HPDE6-E6E7 (cell line): ENCODE results near the gene RGL2.
A peak's percentile ranks its signal among the peaks of the same experiment; 100 is the strongest.
"Not testable (repeated sequence)": the region's sequence is repeated elsewhere in the genome, so short reads cannot be mapped to it uniquely, and the experiment has no call there.

ENCODE experiments used
- DNase-seq: peaks from one replicate; pipeline ENCODE4 v3.0.0; 2011; ENCODE audit warnings: missing footprints; ENCODE audit errors: extremely low spot score

RGL2 gene

DNA sequence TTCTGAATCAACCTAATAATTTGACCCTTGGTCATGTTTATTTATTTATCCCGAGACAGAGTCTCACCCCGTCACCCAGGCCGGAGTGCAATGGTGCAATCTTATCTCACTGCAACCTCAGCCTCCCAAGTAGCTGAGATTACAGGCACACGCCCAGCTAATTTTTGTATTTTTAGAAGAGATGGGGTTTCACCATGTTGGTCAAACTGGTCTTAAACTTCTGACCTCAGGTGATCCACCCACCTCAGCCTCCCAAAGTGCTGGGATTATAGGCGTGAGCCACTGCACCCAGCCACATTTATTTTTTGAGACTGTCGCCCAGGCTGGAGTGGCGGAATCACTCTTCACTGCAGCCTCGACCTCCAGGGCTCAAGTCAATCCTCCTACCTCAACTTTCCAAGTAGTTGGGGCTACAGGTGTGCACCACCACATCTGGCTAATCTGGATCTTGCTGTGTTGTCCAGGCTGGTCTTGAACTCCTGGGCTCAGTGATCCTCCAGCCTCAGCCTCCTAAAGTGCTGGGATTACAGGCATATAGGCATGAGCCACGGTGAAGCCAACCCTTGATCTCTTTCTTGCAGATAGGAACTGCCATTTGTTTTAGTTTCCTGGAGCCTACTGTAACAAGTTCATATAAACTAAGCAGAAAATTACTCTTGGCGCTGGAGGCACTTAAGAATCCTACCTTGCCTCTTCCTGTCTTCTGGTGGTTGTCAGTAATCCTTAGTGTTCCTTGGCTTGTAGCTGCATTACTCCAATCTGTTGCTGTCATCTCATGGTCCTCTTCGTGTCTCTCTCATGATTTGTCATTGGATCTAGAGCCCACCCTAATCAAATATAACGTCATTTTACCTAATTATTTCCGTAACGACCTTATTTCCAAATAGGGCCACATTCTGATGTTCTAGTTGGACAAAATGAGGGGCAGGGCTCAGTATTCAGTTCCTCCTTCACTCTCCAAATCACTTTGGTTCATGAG is 24.5 kb downstream of the RGL2 start:
- no peak for DNase-seq

DNA sequence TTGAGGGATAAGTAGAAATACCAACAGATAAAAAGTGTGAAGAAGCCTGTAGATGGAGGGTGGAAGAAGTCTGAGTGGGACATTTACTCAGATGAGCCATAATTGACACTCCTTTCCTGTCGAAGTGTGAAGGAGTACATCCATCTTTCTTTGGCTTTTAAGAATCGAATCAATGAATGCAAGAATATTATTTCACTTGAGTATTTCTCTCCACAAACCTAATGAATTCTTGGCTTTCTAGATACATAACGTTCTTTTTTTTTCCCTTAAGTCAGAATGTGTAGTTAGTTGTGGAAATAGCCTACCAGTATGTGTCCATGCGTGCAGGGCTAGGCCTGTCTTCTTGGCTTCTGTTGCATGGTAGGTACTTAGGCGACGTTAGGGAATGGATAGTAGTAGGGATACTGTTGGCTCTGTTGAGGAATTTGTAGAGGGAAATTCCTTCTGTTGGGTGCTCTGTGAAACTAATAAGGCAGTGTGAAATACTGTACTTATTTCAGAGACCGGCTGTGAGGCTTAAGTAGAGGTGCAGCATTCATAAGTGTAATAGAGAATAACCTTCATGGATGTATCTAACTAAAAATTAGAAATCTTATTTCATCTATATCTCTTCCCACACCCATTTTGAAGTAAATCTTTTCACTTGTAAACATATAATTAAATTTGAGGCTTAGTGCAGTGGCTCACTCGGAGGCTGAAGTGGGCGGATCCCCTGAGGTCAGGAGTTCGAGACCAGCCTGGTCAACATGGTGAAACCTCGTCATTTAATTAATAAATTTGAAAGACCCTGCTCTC is 25.4 kb downstream of the RGL2 start:
- DNase-seq, result no peak

DNA sequence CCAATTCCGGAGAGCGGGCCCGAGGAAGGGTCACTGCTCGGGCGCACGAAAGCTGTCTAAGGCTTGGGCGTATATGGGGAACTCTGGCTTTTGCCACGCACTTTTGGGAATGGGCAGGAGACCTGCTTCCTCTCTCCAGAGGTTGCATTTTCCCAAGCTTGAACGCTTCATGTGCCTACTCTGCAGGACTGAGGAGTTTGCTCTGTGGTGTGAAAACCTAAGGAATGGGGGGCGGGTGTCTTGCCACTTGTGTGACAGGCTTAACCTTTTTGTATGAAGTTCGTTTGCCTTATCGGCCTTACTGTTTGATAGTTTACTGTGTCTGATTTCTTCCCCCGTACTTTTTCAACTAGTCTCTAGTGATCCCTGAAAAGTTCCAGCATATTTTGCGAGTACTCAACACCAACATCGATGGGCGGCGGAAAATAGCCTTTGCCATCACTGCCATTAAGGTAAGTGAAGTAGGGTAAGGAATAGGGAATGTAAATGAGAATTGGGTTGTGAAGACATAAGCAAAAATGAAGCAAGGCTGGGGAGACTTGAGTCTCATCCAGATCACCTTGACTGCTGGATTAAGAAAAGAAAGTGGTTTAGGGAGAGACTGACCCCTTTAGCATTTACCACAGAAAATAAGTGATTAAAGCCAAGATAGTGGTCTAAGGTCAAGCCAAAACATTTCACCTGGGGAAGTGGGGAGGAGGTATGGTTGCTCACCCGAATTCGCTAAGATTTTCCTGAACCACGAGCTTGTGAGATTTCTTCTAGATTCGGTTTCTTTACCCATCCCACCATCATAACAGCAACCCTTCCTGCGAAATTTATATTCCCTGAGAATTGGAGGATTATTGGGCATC is 26.2 kb downstream of the RGL2 start:
- no peak for DNase-seq

DNA sequence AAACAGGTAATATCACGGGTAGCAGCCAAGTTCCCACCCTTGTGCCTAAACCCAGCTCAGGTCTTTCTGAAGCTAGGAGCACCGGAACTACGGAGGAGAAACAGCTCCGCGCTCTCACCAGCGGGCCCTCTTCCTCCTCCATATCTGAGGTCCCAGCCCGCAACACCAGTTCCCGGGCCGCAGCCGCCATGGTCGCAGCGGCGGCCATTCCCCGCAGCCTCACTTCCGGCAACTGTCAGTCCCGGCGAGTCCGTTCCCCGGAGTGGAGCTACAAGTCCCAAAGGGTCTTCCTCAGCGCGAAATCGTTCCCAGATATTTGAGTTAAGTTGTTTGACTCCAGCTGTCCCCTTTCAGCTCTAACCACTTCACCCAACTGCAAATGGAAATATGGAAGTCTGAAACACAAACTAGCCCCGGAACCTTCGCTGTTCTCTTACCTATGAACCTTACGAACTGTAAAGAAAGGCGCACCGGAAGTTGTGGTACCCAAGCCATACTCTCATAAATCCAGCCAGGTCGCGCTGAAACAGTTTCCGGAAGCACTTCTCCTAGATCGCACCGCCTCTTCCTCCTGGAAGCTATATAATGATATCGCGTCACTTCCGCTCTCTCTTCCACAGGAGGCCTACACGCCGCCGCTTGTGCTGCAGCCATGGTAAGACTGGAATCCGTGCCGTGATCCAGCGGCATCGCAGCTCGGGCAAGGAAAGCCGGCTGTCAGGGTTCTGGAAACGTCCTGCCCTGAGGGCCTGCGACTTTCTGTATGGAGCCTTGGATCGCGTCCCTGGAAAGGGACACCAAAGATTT is 27.1 kb downstream of the RGL2 start, which contains the start of the genes RPS18 and VPS52:
TSS of gene RPS18 (plus strand) at position 608 of the 807 bp plus-strand sequence. CDS start at position 653, 45 bp downstream.
TSS of gene VPS52 (minus strand) at position 409 of the 807 bp plus-strand sequence. CDS start at position 208, 201 bp downstream.
- DNase-seq, result peak; percentile 70

DNA sequence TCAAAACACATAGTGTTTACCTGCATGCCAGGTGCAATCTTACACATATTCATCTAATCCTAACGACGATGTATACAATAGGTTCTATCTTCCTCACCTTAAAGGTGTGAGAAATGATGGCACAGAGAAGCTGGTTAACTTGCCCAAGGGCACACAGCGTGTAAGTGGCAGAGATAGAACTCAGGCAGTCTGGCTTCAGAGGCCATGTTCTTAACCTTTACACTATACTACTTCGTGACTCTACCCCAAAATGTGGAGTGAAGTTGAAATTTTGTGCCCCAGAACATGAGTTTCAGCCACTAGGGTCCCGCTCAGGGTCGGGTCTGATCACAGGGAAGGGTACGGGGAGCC is 27.6 kb downstream of the RGL2 start:
- no peak for DNase-seq

DNA sequence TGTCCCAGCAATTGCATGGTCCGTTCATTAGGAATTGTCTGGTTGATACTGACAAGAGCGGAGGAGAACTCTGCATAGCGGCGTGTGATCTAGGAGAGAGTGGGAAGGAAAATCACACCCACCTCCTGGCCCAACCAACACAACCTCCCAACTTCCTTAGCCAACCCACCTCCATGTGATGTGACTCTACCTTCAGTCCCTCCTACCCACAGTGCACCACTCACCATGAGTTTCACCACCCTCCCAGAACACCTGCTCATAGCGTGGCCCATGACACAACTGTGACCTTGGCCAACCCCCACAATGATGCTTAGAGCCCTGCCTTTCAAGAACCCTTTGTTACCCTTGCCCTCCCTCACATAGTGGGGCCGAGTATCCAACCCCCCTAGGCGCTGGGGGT is 34.7 kb downstream of the RGL2 start:
- no peak for DNase-seq

DNA sequence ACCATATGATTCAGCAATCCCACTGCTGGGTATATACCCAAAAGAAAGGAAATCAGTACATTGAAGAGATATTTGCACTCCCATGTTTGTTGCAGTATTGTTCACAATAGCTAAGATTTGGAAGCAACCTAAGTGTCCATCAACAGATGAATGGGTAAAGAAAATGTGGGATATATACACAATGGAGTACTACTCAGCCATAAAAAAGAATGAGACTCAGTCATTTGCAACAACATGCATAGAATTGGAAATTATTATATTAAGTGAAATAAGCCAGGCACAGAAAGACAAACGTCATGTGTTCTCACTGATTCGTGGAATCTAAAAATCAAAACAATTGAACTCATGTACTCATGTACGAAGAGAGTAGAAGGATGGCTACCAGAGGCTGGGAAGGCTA is 36.3 kb downstream of the RGL2 start:
- DNase-seq, result not testable (repeated sequence)

DNA sequence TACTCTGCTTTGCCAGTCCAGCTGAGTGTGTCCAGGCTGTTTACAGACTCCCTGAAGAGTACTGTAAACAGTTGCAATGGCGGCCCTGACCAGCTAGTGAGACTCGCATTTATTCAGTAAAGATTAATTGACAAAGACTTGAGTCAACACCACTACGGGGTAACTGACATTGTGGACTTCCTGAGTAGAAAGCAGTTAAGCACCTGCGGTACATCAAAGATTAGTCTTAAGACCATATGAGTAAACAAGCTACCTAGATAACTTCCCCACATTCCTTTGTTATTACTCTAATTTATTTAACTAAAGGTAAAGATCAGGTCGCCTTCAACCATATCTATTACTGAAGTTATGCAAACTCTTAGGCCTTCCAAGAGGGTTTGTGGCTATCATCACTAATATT is 39.7 kb downstream of the RGL2 start:
- DNase-seq, result no peak

DNA sequence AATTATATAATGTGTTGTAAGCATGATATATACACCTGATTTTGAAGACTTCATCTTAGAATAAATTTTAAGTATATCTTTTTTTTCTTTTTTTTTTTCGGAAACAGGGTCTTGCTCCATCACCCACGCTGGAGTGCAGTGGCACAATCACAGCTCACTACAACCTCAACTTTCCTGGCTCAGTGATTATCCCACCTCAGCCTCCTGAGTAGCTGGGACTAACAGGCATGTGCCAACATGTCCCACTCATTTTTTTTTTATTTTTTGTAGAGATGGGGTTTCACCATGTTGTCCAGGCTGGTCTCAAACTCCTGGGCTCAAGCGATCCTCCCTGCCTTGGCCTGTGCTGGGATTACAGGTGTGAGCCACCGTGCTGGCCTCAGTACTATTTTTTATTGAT is 44.2 kb downstream of the RGL2 start:
- DNase-seq, result no peak

DNA sequence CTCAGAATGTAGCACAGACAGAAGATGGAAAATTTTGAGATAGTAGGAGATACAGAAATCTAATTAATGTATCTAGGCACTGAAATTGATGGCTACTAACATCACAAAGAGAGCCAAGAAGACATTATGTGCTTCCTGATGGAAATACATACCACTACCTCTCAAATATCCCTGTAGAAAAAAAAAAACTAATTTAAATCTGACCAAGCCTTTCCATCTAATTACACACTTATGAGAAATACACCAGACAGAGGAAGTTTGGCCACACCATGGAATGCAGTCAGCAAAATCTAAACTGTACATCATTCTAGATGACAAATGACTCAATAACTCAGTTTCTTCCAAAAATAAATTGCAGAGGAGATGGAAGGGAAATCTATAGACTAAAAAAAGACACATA is 46.0 kb downstream of the RGL2 start:
- DNase-seq, result no peak

DNA sequence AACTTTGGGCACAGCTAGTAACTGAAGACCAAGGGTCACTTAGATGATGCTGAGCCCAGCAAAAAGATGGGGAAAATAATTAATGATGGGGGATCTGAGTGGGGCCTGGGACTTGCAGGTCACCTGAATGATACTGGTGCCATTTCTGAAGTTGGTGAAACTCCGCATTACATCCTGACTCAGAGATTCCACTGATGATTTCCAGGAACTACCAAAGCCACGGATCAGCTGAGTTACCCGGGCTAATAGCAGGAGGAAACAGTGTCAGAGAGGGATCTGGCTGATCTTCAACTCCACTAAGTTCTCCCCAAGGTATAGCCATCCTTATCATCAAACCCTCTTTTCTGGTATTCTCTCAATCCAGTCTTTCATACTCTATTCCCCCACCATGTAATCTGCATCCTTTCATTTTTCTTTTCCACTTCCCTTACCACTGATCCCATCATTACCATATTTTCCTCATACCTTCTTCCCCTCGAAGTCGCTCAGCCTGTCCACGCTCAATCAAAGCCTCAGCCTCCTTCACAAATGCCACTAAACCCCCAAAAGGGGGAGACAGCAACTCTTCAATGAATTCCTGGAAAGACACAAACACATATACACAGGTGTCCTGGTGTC is 47.2 kb downstream of the RGL2 start:
- no peak for DNase-seq

DNA sequence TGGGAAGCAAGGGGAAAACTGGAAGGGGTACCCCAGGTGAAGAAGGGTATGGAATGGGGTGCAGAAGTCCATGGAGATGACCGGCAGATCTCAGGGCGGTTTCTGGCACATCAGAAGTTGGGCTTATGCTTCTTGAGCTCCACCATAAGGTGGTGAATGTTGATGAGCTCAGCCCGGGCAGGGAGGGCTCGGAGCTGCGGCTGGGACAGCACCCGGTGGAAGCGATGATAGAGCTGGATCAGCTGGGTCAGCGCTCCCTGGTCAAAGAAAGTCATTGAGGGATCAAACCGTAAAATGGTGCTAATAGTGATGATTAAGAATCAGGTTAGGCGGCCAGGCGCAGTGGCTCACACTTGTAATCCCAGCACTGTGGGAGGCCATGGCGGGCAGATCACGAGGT is 48.0 kb downstream of the RGL2 start:
- DNase-seq, result no peak

DNA sequence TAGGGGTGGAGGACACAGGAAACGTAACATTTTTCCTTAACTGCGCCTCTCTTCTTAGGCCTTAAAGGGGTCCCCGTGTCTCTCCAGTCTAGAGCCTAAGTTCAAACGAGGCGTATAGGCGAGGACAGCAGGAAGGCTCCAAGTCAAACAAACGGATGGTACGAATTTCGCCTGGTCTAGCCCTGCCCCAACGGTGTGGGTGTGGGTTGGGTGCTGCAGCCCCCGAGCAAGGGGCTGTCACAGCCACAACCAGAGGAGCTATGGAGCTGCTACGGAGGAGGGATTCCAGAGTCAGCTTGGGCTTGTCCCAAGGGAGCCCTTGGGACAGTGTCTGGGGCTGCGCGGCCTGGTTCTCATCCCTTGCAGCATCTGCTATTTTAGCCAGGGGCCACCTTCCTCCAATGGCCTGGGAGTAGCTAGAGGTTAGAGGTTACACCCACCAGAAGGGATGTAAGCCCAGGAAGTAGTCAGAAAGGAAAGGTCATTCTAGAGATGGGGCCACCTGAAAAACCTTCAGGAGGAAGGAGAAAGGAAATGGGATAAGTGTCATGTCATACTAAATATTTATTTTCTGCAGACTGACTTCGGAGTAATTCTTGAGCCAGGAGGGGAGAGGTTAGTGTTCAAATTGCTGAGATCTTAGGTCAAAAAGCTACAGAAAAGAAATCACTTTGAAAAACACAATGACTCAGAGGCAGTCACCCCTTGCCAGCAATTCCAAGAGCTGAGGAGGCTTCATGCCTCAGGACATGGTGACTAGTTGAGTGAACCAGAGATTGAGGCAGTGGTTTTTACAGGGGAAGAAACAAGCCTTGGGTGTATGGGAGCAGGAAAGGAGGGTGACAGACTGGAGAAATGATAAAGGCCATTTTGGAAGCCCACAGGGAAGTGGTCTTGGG is 48.8 kb downstream of the RGL2 start:
- no peak for DNase-seq

DNA sequence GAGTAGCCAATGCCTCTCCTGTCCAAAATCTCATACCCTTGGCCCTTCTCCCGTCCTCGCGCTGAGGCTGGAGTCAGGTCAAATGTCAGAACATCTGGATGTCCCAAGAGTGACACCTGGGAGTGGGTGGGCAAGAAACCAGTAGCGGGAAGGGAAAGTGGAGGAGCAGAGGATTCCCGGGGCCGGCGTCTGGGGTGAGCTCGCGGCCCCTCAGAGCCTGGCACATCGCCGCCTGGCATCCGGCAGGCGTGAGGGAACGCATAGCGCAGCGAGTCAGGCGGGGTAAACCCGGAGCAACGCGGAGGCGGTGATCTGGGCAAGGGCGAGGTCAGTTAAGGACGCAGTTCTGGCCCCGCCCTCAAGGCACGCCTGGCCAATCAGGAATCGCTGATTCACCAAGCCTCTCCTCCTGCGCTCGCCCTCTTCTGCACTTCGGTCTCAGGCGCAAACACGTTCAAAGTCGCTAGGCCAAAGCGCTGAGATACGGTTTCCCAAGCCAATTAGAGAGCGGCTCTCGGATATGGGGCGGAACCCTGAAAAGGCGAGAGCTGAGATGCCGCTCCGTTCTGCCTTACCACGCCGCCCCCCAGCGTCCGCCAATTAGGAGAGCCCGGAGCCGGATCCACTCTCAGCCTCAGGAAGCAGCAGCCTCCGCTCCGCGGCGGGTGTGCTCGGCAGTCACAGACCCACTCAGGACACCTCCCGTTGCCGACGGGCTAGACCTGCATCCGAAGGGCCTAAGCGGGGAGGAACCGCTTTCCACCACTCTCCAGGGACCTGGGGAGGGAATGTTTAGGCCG is 49.6 kb downstream of the RGL2 start:
- peak; percentile 85 for DNase-seq

DNA sequence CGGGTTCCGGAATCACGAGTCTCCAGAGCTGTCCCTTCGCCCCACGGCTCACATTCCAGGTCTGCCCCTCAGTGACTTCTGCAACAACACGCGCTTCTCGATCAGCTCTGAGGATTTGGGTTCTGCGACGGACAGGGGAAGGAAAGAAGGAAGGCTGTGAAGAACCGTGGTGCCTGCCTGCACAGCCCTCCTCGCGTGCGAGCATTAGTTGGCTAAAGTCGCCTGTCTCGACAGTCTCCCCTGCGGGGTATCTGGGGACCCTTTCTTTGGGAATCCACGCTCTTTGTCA is 50.2 kb downstream of the RGL2 start:
- DNase-seq, result no peak

DNA sequence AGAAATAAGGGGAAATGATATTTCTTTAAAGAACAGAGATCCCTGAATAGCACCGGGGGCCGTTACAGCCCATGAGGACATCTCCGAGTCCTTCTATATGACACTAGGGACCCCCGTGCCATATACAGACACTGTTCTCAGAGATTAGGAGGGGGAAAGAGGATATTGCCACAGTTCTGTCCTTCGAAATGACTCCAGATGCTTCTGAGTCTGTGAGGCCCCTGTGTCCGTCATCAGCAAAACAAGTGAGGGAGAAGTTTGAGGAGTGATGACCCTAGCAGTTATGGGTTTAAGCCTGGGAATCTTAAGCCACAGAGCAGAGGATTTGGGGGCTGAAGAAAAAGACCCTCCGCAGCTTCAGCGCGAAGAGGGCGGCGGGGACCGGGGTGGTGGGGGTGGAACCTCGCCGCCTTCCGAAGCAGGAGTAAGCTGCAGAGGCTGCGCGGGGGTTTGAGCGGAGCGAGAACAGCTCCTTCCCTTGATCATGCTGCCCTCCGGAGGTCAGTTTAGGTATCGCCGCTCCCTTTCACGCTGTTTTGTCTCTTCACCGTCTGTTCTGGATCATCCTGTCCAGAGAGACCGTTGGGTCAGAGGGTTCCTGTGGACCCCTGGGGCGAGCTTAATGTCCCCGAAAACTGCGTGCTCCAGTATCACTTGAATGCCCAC is 50.6 kb downstream of the RGL2 start:
- peak; percentile 60 for DNase-seq

DNA sequence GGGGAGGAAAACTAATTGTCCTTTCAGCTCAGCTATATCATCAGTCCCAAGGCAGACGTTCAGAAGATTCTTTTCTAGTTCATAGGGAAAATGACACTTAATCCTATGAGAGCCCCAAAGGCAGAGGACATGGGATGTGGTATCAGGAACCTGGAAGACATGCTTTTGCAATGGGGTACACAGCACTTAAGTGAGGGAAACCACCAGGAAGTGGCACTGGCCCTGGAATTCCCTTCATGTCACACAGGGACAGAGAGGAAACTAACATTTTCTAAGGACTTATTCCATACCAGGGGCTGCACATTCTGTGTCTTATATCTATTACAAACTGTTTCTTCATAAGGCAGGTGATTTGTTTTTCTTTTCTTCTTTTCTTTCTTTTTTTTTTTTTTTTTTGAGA is 55.3 kb downstream of the RGL2 start:
- DNase-seq, result no peak

DNA sequence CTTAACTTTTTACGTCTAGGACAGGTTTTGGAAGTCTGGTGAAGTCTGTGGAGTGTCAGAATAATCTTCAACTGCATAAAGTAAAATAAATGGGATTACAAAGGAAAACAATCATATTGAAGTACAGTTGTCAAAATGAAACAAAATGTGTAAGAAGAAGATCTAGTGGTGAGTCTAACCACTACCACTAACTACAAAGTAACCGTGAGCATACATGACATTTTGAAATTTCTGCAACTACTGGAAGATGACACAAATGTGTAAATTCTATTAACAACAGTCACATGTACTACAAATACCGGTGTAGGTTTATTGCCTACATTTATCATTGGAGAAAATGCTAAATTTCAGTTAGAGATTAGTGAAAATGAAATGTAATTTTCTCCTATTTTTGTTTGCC is 56.8 kb downstream of the RGL2 start:
- DNase-seq, result no peak
